Psoas muscle (tissue), 8 donors: ENCODE measurements around the gene IL6ST. TPM values are rescaled to one million over a fixed set of nuclear protein-coding genes. Genes with fewer than 3 reads are reported as not detected.
"Not testable (repeated sequence)": the region's sequence is repeated elsewhere in the genome, so short reads cannot be mapped to it uniquely, and the experiment has no call there.

Experiments used
- ATAC-seq, 4 donors: fragments of 200-7000 bp; cut with Tn5 transposase; one replicate each; pipeline ENCODE4 v1.9.1; 2020; ENCODE audit warnings: moderate library complexity in 3 of 4, mild to moderate bottlenecking in 2 of 4
- DNase-seq, 2 donors: peaks; one replicate each; pipeline ENCODE4 v3.0.0-alpha.2; 2020
- H3K27ac ChIP-seq: fragments of 200-600 bp; one replicate; pipeline ENCODE4 v1.8.0; 2022
- H3K27me3 ChIP-seq, 3 donors: fragments of 200-600 bp in 1 of 3; one replicate each; pipeline versions ENCODE4 v1.6.1 to v1.8.0; 2013 to 2022; ENCODE audit warnings: low read length in 2 of 3, mild to moderate bottlenecking in 2 of 3, moderate library complexity in 1 of 3; ENCODE audit not compliant: insufficient read depth in 3 of 3
- H3K36me3 ChIP-seq, 2 donors: fragments of 200-600 bp in 1 of 2; one replicate each; pipeline versions ENCODE4 v1.6.1 to v1.8.0; 2013 to 2022; ENCODE audit warnings: low read depth in 1 of 2, mild to moderate bottlenecking in 1 of 2, moderate library complexity in 1 of 2; ENCODE audit not compliant: insufficient read depth in 1 of 2
- H3K4me1 ChIP-seq: fragments of 200-600 bp; one replicate; pipeline ENCODE4 v1.8.0; 2022
- H3K4me3 ChIP-seq: fragments of 200-600 bp; one replicate; pipeline ENCODE4 v1.8.0; 2022; ENCODE audit warnings: mild to moderate bottlenecking
- H3K9me3 ChIP-seq: fragments of 200-600 bp; one replicate; pipeline ENCODE4 v1.8.0; 2022
- CTCF ChIP-seq: fragments of 200-600 bp; IDR thresholded peaks from one replicate; pipeline ENCODE4 v1.8.0; 2022; ENCODE audit warnings: antibody characterized with exemption
- WGBS, 3 donors: extraction: QIAGEN DNeasy Blood & Tissue Kit; methylation state at CpG; one replicate each; pipeline versions ENCODE4 v1.1.6 to v1.1.7; 2013; 5-methylcytosine and 5-hydroxymethylcytosine counted together
- intact Hi-C, 2 donors: fragments of 100-400 bp; cut with DNase I; formaldehyde crosslinking; loops; one replicate each; pipeline versions ENCODE4 v1.11.0 to v1.14.2; 2022
- polyA plus RNA-seq, 3 donors: library from polyadenylated mRNA; stranded (reverse); fragments of 200-250 nt; gene quantifications; one replicate each; pipeline ENCODE4 v1.2.3, GENCODE V29; 2013
- total RNA-seq, 4 donors: library from RNA; stranded (reverse); fragmentation: NEBNext Ultra II Directional in 2 of 4; extraction: Animal tissue kit (Norgen Biotek cat#: 25700) in 2 of 4; gene quantifications; one replicate each; pipeline versions ENCODE4 v1.2.1 to v1.2.4, GENCODE V29; 2021 to 2023
- donor health status: healthy with polysubstance abuse.
- donor health status: DM: no; HTN: no; CAD: no; lungs with moderate emphysema.
- donor health status: Bipolar disorder and iron deficiency.
- donor health status: healthy.
- donor health status: DM: yes; HTN: yes; CAD: no.
- donor health status: DM: no; HTN: no; CAD: no.
- donor health status: DM: no; HTN: no; CAD: no.
- donor health status: DM: yes; HTN: yes; CAD: no.

IL6ST gene
- total and polyA plus RNA-seq, 7 donors: 38.6 to 255 (median 143) TPM

GRCh38 chr5:55993013-55993412, 1.8 kb downstream of the IL6ST start:
- no peak for TF ChIP-seq CTCF
- no peaks in the 10 kb centered on the region for H3K9me3 ChIP-seq
- ATAC-seq (peak in 2 of 4 donors; percentile 41 to 50), DNase-seq (no peak)
- H3K27ac ChIP-seq: peak overlapping the region; percentile 98
- H3K4me1 ChIP-seq: peaks cover 30% of the 10 kb centered on the region
- no peaks in the 10 kb centered on the region for H3K27me3 ChIP-seq
- peaks cover 0 to 3% of the 10 kb centered on the region in 2 donors for H3K36me3 ChIP-seq
- WGBS, 3 donors: 6 to 9% (median 7%) methylated on average over 5 of the region's 5 CpGs
- intact Hi-C loops: loop anchor here in 1 of 2 donors (10.0 kb wide), 1 partner anchor 1182 kb away; the partner anchor contains the start of gene GPBP1
- peak overlapping the region; percentile 79 for H3K4me3 ChIP-seq

- H3K9me3 ChIP-seq: no peaks in the 10 kb centered on the region
- peak overlapping the region; percentile 98 for H3K27ac ChIP-seq
- intact Hi-C loops: loop anchor here in 1 of 2 donors (10.0 kb wide), 1 partner anchor 1183 kb away; the partner anchor contains the start of gene GPBP1
- no peak for ATAC-seq
- H3K4me3 ChIP-seq: peak overlapping the region; percentile 79
- H3K36me3 ChIP-seq: peaks cover 0 to 3% of the 10 kb centered on the region in 2 donors
- H3K27me3 ChIP-seq: no peaks in the 10 kb centered on the region
- H3K4me1 ChIP-seq: peaks cover 30% of the 10 kb centered on the region
- TF ChIP-seq CTCF: no peak
- WGBS, 3 donors: 61 to 68% (median 66%) methylated on average over 5 of the region's 5 CpGs
- DNase-seq: no peak
Observed at GRCh38 chr5:55991768-55992486, 2.8 kb downstream of the IL6ST start.

- not testable (repeated sequence) for H3K4me3 ChIP-seq, DNase-seq, H3K27ac ChIP-seq
Observed at GRCh38 chr5:55990895-55991294, 3.9 kb downstream of the IL6ST start.

GRCh38 chr5:55989860-55990259, 4.9 kb downstream of the IL6ST start:
- H3K27me3 ChIP-seq: no peaks in the 10 kb centered on the region
- ATAC-seq (no peak), DNase-seq (no peak)
- no peak for TF ChIP-seq CTCF
- H3K36me3 ChIP-seq: peaks cover 0 to 3% of the 10 kb centered on the region in 2 donors
- intact Hi-C loops: loop anchor here in 1 of 2 donors (10.0 kb wide), 2 partner anchors 185 to 1185 kb away; partner anchors contain the start of gene GPBP1
- no peaks in the 10 kb centered on the region for H3K9me3 ChIP-seq
- H3K27ac ChIP-seq: no peak overlapping the region
- H3K4me1 ChIP-seq: peaks cover 44% of the 10 kb centered on the region
- 83 to 84% (median 83%) methylated on average over 1 of the region's 1 CpG for WGBS, 3 donors
- H3K4me3 ChIP-seq: peak overlapping the region; percentile 17

More at GRCh38 chr5:55990895-55991294, 3.9 kb downstream of the IL6ST start:
- not testable (repeated sequence) for H3K9me3 ChIP-seq, H3K36me3 ChIP-seq, H3K27me3 ChIP-seq, ATAC-seq
- intact Hi-C loops: loop anchor here in 1 of 2 donors (10.0 kb wide), 1 partner anchor 1184 kb away; the partner anchor contains the start of gene GPBP1
- WGBS, 3 donors: 75 to 89% (median 81%) methylated on average over 3 to 4 of the region's 4 CpGs
- H3K4me1 ChIP-seq: peaks cover 34% of the 10 kb centered on the region

GRCh38 chr5:55988979-55989638, 5.7 kb downstream of the IL6ST start:
- Histone ChIP-seq H3K27ac (no peak overlapping the region), H3K9me3 (no peaks in the 10 kb centered on the region), H3K4me1 (peaks cover 51% of the 10 kb centered on the region), H3K27me3 (no peaks in the 10 kb centered on the region), H3K4me3 (peak overlapping the region; percentile 17), H3K36me3 (peaks cover 0 to 3% of the 10 kb centered on the region in 2 donors)
- no peak for DNase-seq
- WGBS, 3 donors: 56 to 76% (median 67%) methylated on average over 4 of the region's 4 CpGs
- no peak for ATAC-seq
- TF ChIP-seq CTCF: no peak
- intact Hi-C loops: loop anchor here in 1 of 2 donors (10.0 kb wide), 1 partner anchor 186 kb away; no protein-coding TSS in a partner anchor

- intact Hi-C loops: loop anchor here in 1 of 2 donors (10.0 kb wide), 1 partner anchor 186 kb away; no protein-coding TSS in a partner anchor
- ATAC-seq, H3K4me3 ChIP-seq, DNase-seq, H3K27me3 ChIP-seq, H3K27ac ChIP-seq, H3K9me3 ChIP-seq, H3K36me3 ChIP-seq: not testable (repeated sequence)
- WGBS, 3 donors: 97 to 98% (median 97%) methylated on average over 10 of the region's 10 CpGs
- H3K4me1 ChIP-seq: peaks cover 58% of the 10 kb centered on the region
Observed at GRCh38 chr5:55988428-55988827, 6.3 kb downstream of the IL6ST start.
